Endothelial cell of umbilical vein (primary cell): ENCODE data around the gene RASGRF1. TPM values are rescaled to one million over a fixed set of nuclear protein-coding genes. Genes with fewer than 3 reads are reported as not detected.

Experiments used
- BruUV-seq: library from RNA; stranded (reverse); fragments of 400-500 nt; replicated peaks from 2 replicates; lab custom pipeline; 2021; lab: Mats Ljungman, UMichigan
- CTCF ChIA-PET: fragments of 300-600, 350-600 bp; sonication (Branson Sonifier 250); formaldehyde crosslinking; loops from one replicate; lab custom pipeline; 2021; ENCODE audit warnings: antibody characterized with exemption, inconsistent platforms; lab: Charles Lee
- POLR2A ChIA-PET: fragments of 300-600, 350-600 bp; sonication (Branson Sonifier 250); formaldehyde crosslinking; loops from one replicate; lab custom pipeline; 2021; ENCODE audit warnings: antibody characterized with exemption, inconsistent platforms; lab: Charles Lee
- DNase-seq: peaks from one replicate; pipeline ENCODE4 v3.0.0-alpha.2; 2011; ENCODE audit warnings: low read depth, low spot score
- FAIRE-seq: peaks from 2 replicates; lab custom pipeline; 2011; peaks lifted over from hg19 to GRCh38; lab: Jason Lieb, UNC
- H2AFZ ChIP-seq: 2 replicates; pipeline ENCODE4 v1.6.0; 2012; ENCODE audit warnings: low read depth, low read length, control low read depth, inconsistent platforms
- H3K27ac ChIP-seq: 2 replicates; pipeline ENCODE4 v1.5.1; 2011; ENCODE audit warnings: low read depth, mild to moderate bottlenecking, control low read depth, low read length, moderate library complexity; ENCODE audit not compliant: insufficient read depth
- H3K27me3 ChIP-seq, 2 experiments: 2 replicates each; pipeline versions ENCODE4 v1.6.0 to v1.6.1; 2011; ENCODE audit warnings: low read length in 2 of 2, mixed read lengths in 1 of 2; ENCODE audit not compliant: control insufficient read depth in 2 of 2, insufficient read depth in 2 of 2
- H3K36me3 ChIP-seq, 2 experiments: 2 replicates in 1 of 2; 3 replicates in 1 of 2; pipeline ENCODE4 v1.5.1; 2011; ENCODE audit warnings: low read length in 2 of 2, mild to moderate bottlenecking in 1 of 2, moderate library complexity in 1 of 2; ENCODE audit not compliant: control insufficient read depth in 2 of 2, insufficient read depth in 2 of 2; ENCODE audit errors: extremely low read depth in 1 of 2
- H3K4me1 ChIP-seq: 3 replicates; pipeline ENCODE4 v1.5.1; 2011; ENCODE audit warnings: mild to moderate bottlenecking, low read length; ENCODE audit not compliant: control insufficient read depth, insufficient read depth; ENCODE audit errors: extremely low read depth
- H3K4me2 ChIP-seq: 2 replicates; pipeline ENCODE4 v1.6.1; 2011; ENCODE audit warnings: low read length, control low read depth, mixed read lengths; ENCODE audit not compliant: insufficient read depth
- H3K4me3 ChIP-seq, 3 experiments: fragments of 200-600 bp in 1 of 3; sonication (generic), shearing (Covaris generic) in 1 of 3; replicated peaks in 1 of 3; 2 replicates each; pipeline ENCODE4 v1.5.1; 2011 to 2016; ENCODE audit warnings: control low read depth in 3 of 3, low read length in 3 of 3, mild to moderate bottlenecking in 2 of 3, inconsistent platforms in 1 of 3, low read depth in 1 of 3, moderate library complexity in 1 of 3; ENCODE audit not compliant: insufficient read depth in 1 of 3
- H3K79me2 ChIP-seq: 2 replicates; pipeline ENCODE4 v1.6.0; 2012; ENCODE audit warnings: low read length, inconsistent platforms; ENCODE audit not compliant: control insufficient read depth, insufficient read depth
- H3K9ac ChIP-seq: replicated peaks from 2 replicates; pipeline ENCODE3; 2011; ENCODE audit warnings: low read length, control low read depth; ENCODE audit not compliant: insufficient read depth; ENCODE audit errors: extremely low read depth
- H3K9me1 ChIP-seq: replicated peaks from 3 replicates; pipeline ENCODE4 v1.6.0; 2011; ENCODE audit warnings: mild to moderate bottlenecking, low read length; ENCODE audit not compliant: control insufficient read depth, insufficient read depth; ENCODE audit errors: extremely low read depth
- H3K9me3 ChIP-seq: replicated peaks from 2 replicates; pipeline ENCODE4 v1.5.1; 2012; ENCODE audit warnings: low read length, inconsistent platforms; ENCODE audit not compliant: control insufficient read depth, insufficient read depth
- H4K20me1 ChIP-seq: replicated peaks from 2 replicates; pipeline ENCODE3; 2011; ENCODE audit warnings: mild to moderate bottlenecking, low read length; ENCODE audit not compliant: control insufficient read depth, insufficient read depth; ENCODE audit errors: extremely low read depth
- EZH2 ChIP-seq: IDR thresholded peaks from 2 replicates; pipeline ENCODE4 v1.6.1; 2012; ENCODE audit warnings: borderline replicate concordance, low read depth, mild to moderate bottlenecking, moderate library complexity, low read length, inconsistent platforms; ENCODE audit not compliant: severe bottlenecking
- FOS ChIP-seq: IDR thresholded peaks from 2 replicates; pipeline ENCODE4 v1.6.1; 2011; ENCODE audit warnings: mild to moderate bottlenecking, low read length, moderate library complexity, borderline replicate concordance; ENCODE audit not compliant: insufficient read depth
- GATA2 ChIP-seq: IDR thresholded peaks from 2 replicates; pipeline ENCODE4 v1.7.0; 2011; ENCODE audit warnings: low read depth, mild to moderate bottlenecking, moderate library complexity, mixed read lengths, low read length; ENCODE audit not compliant: insufficient read length, insufficient read depth
- JUN ChIP-seq: IDR thresholded peaks from 2 replicates; pipeline ENCODE4 v1.6.1; 2011; ENCODE audit warnings: borderline replicate concordance, low read depth; ENCODE audit not compliant: insufficient read length, insufficient read depth
- MYC ChIP-seq: IDR thresholded peaks from one replicate; pipeline ENCODE4 v1.6.1; 2011; ENCODE audit warnings: mild to moderate bottlenecking, low read depth, low read length
- POLR2A ChIP-seq: IDR thresholded peaks from 2 replicates; pipeline ENCODE4 v1.6.1; 2012; ENCODE audit warnings: low read depth, mild to moderate bottlenecking, control low read depth, low read length
- POLR2AphosphoS5 ChIP-seq: IDR thresholded peaks from 2 replicates; pipeline ENCODE4 v1.6.1; 2012; ENCODE audit warnings: low read depth, mild to moderate bottlenecking, control low read depth, low read length, moderate library complexity; ENCODE audit not compliant: insufficient read depth
- dilution Hi-C: fragments of 300-500 bp; cut with MboI; formaldehyde crosslinking; loops from one replicate; pipeline ENCODE4 v1.15.0; 2019; ENCODE audit warnings: low sequenced_read_pairs; ENCODE audit not compliant: extremely low pct_ligation_motif_present
- intact Hi-C: fragments of 100-400 bp; cut with micrococcal nuclease; formaldehyde crosslinking; loops from one replicate; pipeline ENCODE4 v1.10.0; 2022
- polyA plus RNA-seq, 4 experiments: library from polyadenylated mRNA; depleted of rRNA in 3 of 4; stranded (reverse) in 3 of 4; unstranded in 1 of 4; fragments of >200 nt; gene quantifications; 2 replicates each; pipeline versions ENCODE4 v1.2.1 to v1.2.3, GENCODE V29; 2011 to 2012; ENCODE audit warnings: missing spikeins in 1 of 4
- total RNA-seq: library from RNA; stranded (reverse); gene quantifications from 2 replicates; pipeline ENCODE4 v1.2.3, GENCODE V29; 2021
- TF ChIP-seq, protein P1 (sequence below), 2 donors: IDR thresholded peaks; 1 replicate in 1 of 2; 2 replicates in 1 of 2; pipeline ENCODE4 v1.5.1; 2011; ENCODE audit warnings: low read length in 2 of 2, mild to moderate bottlenecking in 2 of 2, moderate library complexity in 2 of 2, control low read depth in 1 of 2, inconsistent platforms in 1 of 2, low read depth in 1 of 2; ENCODE audit not compliant: insufficient read depth in 1 of 2; ENCODE audit errors: extremely low read depth in 1 of 2
- TF ChIP-seq, protein P2 (sequence below): IDR thresholded peaks from 2 replicates; pipeline ENCODE4 v1.6.1; 2011; ENCODE audit not compliant: insufficient read depth, insufficient read length

The RASGRF1 gene
- total and polyA plus RNA-seq, 2 donors (not counting 3 experiments of a cell fraction or from before 2014, with no cell fraction given), result 0.04 TPM; not detected in 1

DNA sequence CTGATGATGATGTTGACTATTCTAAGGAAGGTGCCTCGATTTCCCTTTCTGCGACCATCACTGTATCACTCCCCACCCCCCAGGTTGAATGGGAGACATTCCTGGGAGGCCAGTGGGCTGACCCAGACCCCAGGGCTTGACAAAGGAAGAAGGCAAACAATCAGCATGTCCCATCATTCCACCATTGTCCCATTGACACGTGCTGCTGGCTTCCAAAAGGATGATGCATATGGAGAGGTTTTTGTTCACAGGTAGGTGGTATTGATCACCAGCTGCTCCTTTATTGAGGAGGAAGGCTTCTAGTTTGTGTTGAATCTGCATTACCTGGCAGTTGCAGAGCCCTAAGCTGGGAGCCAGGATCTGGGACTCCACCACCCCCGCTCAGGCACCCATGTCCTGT is 30.4 kb downstream of the RASGRF1 start:
- dilution Hi-C loops, result no loop called here
- intact Hi-C loops, result no loop called here
- TF ChIP-seq POLR2AphosphoS5 (no peak), FOS (no peak), MYC (no peak), GATA2 (no peak), POLR2A (no peak), EZH2 (no peak), JUN (no peak)
- TF ChIP-seq, protein P1, sequence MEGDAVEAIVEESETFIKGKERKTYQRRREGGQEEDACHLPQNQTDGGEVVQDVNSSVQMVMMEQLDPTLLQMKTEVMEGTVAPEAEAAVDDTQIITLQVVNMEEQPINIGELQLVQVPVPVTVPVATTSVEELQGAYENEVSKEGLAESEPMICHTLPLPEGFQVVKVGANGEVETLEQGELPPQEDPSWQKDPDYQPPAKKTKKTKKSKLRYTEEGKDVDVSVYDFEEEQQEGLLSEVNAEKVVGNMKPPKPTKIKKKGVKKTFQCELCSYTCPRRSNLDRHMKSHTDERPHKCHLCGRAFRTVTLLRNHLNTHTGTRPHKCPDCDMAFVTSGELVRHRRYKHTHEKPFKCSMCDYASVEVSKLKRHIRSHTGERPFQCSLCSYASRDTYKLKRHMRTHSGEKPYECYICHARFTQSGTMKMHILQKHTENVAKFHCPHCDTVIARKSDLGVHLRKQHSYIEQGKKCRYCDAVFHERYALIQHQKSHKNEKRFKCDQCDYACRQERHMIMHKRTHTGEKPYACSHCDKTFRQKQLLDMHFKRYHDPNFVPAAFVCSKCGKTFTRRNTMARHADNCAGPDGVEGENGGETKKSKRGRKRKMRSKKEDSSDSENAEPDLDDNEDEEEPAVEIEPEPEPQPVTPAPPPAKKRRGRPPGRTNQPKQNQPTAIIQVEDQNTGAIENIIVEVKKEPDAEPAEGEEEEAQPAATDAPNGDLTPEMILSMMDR (IDR thresholded peaks at IDR 0.05; ENCODE audit: extremely low read depth in 1 of 2, insufficient read depth in 1 of 2, low read depth in 1 of 2, low read length in 2 of 2), result no peak
- TF ChIP-seq, protein P2, sequence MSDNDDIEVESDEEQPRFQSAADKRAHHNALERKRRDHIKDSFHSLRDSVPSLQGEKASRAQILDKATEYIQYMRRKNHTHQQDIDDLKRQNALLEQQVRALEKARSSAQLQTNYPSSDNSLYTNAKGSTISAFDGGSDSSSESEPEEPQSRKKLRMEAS, result no peak
- no peak for DNase-seq
- Histone ChIP-seq H3K4me1 (no peaks in the 10 kb centered on the region), H3K27me3 (no peaks in the 10 kb centered on the region), H3K27ac (no peak overlapping the region), H3K9ac (no peak overlapping the region), H3K36me3 (no peaks in the 10 kb centered on the region), H4K20me1 (peaks cover 2% of the 10 kb centered on the region), H3K9me1 (no peaks in the 10 kb centered on the region), H3K4me2 (no peak overlapping the region), H3K9me3 (no peaks in the 10 kb centered on the region), H2AFZ (no peak overlapping the region), H3K4me3 (no peak overlapping the region), H3K79me2 (no peaks in the 10 kb centered on the region)
- BruUV-seq, result no TSS peak
- ChIA-PET CTCF (no interaction called here), POLR2A (no interaction called here)
- no peak for FAIRE-seq
